H9 (cell line): ENCODE measurements around the gene PRKAG2. TPM values are rescaled to one million over a fixed set of nuclear protein-coding genes. Genes with fewer than 3 reads are reported as not detected.

Experiments
- DNase-seq: peaks from one replicate; pipeline ENCODE4 v3.0.0-alpha.2; 2017
- H2AFZ ChIP-seq: one replicate; pipeline ENCODE4 v1.6.1; 2013; ENCODE audit warnings: mild to moderate bottlenecking, low read length, control low read depth, moderate library complexity
- H2AK5ac ChIP-seq: 2 replicates; pipeline ENCODE4 v1.6.1; 2013; ENCODE audit warnings: low read length, control low read depth, mixed read lengths; ENCODE audit not compliant: insufficient read length
- H2BK120ac ChIP-seq: one replicate; pipeline ENCODE4 v1.6.1; 2013; ENCODE audit warnings: low read depth, mild to moderate bottlenecking, low read length, control low read depth, inconsistent platforms; ENCODE audit not compliant: poor library complexity, severe bottlenecking
- H2BK12ac ChIP-seq: 2 replicates; pipeline ENCODE4 v1.6.1; 2013; ENCODE audit warnings: low read length, control low read depth, mixed read lengths, low read depth; ENCODE audit not compliant: insufficient read length
- H2BK15ac ChIP-seq: 2 replicates; pipeline ENCODE4 v1.6.1; 2013; ENCODE audit warnings: low read depth, low read length, control low read depth
- H2BK20ac ChIP-seq: one replicate; pipeline ENCODE4 v1.6.1; 2013; ENCODE audit warnings: low read depth, mild to moderate bottlenecking, low read length, control low read depth, inconsistent platforms; ENCODE audit not compliant: poor library complexity, severe bottlenecking
- H2BK5ac ChIP-seq: 2 replicates; pipeline ENCODE4 v1.6.1; 2013; ENCODE audit warnings: low read length, control low read depth, mixed read lengths; ENCODE audit not compliant: insufficient read length
- H3K14ac ChIP-seq: 2 replicates; pipeline ENCODE4 v1.6.1; 2013; ENCODE audit warnings: low read length, control low read depth; ENCODE audit not compliant: insufficient read depth
- H3K18ac ChIP-seq: 2 replicates; pipeline ENCODE4 v1.6.1; 2013; ENCODE audit warnings: low read depth, mild to moderate bottlenecking, mixed read lengths, low read length, control low read depth; ENCODE audit not compliant: insufficient read length
- H3K23ac ChIP-seq: 2 replicates; pipeline ENCODE4 v1.6.1; 2013; ENCODE audit warnings: low read length, control low read depth, mixed read lengths, low read depth; ENCODE audit not compliant: insufficient read length
- H3K23me2 ChIP-seq: 2 replicates; pipeline ENCODE4 v1.6.1; 2013; ENCODE audit warnings: low read depth, mild to moderate bottlenecking, mixed read lengths, low read length, control low read depth; ENCODE audit not compliant: insufficient read length, poor library complexity, severe bottlenecking
- H3K27ac ChIP-seq: 2 replicates; pipeline ENCODE4 v1.5.1; 2013; ENCODE audit warnings: low read length, control low read depth, mixed read lengths, low read depth; ENCODE audit not compliant: insufficient read length
- H3K27me3 ChIP-seq: 2 replicates; pipeline ENCODE4 v1.6.1; 2013; ENCODE audit warnings: low read length, control low read depth, inconsistent platforms; ENCODE audit not compliant: insufficient read depth
- H3K4ac ChIP-seq: 2 replicates; pipeline ENCODE4 v1.6.1; 2013; ENCODE audit warnings: low read depth, mild to moderate bottlenecking, control low read depth, inconsistent platforms, low read length, moderate library complexity
- H3K4me1 ChIP-seq: 2 replicates; pipeline ENCODE4 v1.6.1; 2013; ENCODE audit warnings: low read length, control low read depth, inconsistent platforms; ENCODE audit not compliant: insufficient read depth
- H3K4me2 ChIP-seq: 2 replicates; pipeline ENCODE4 v1.6.1; 2013; ENCODE audit warnings: low read length, control low read depth, mixed read lengths; ENCODE audit not compliant: insufficient read length, insufficient read depth
- H3K56ac ChIP-seq: 2 replicates; pipeline ENCODE4 v1.6.1; 2013; ENCODE audit warnings: low read depth, mild to moderate bottlenecking, mixed read lengths, low read length, control low read depth; ENCODE audit not compliant: insufficient read length
- H3K79me1 ChIP-seq: 2 replicates; pipeline ENCODE4 v1.6.1; 2013; ENCODE audit warnings: low read depth, mild to moderate bottlenecking, moderate library complexity, low read length, control low read depth, inconsistent platforms; ENCODE audit not compliant: insufficient read depth, poor library complexity, severe bottlenecking
- H3K79me2 ChIP-seq: 2 replicates; pipeline ENCODE4 v1.6.1; 2013; ENCODE audit warnings: low read length, control low read depth, inconsistent platforms; ENCODE audit not compliant: insufficient read depth
- H3K9ac ChIP-seq: 2 replicates; pipeline ENCODE4 v1.6.1; 2013; ENCODE audit warnings: low read length, control low read depth, mixed read lengths; ENCODE audit not compliant: insufficient read length; ENCODE audit errors: extremely low read depth
- H3K9me3 ChIP-seq: one replicate; pipeline ENCODE4 v1.6.1; 2013; ENCODE audit warnings: low read depth, low read length, inconsistent platforms; ENCODE audit not compliant: control insufficient read depth
- H3T11ph ChIP-seq: one replicate; pipeline ENCODE4 v1.6.1; 2013; ENCODE audit warnings: mild to moderate bottlenecking, low read length, control low read depth, inconsistent platforms
- H4K20me1 ChIP-seq: one replicate; pipeline ENCODE4 v1.6.1; 2013; ENCODE audit not compliant: control insufficient read depth, insufficient read length, insufficient read depth
- H4K5ac ChIP-seq: 2 replicates; pipeline ENCODE4 v1.6.1; 2013; ENCODE audit warnings: low read depth, mild to moderate bottlenecking, mixed read lengths, low read length, control low read depth; ENCODE audit not compliant: insufficient read length
- H4K8ac ChIP-seq: replicated peaks from 2 replicates; pipeline ENCODE4 v1.6.1; 2013; ENCODE audit warnings: low read length, control low read depth, mixed read lengths, low read depth; ENCODE audit not compliant: insufficient read length
- H4K91ac ChIP-seq: 2 replicates; pipeline ENCODE4 v1.6.1; 2013; ENCODE audit warnings: low read depth, mild to moderate bottlenecking, moderate library complexity, mixed read lengths, low read length, control low read depth; ENCODE audit not compliant: insufficient read length
- H3K27ac Mint-ChIP-seq, 3 experiments: 2 replicates in 2 of 3; 3 replicates in 1 of 3; pipeline ENCODE4 v1.8.0; 2020 to 2021; ENCODE audit warnings: mixed read lengths in 3 of 3, mild to moderate bottlenecking in 1 of 3, moderate library complexity in 1 of 3
- H3K27me3 Mint-ChIP-seq: 2 replicates; pipeline ENCODE4 v1.8.0; 2021; ENCODE audit warnings: low read depth, mild to moderate bottlenecking, moderate library complexity, mixed read lengths
- H3K36me3 Mint-ChIP-seq, 3 experiments: 2 replicates in 2 of 3; 3 replicates in 1 of 3; pipeline ENCODE4 v1.8.0; 2020 to 2021; ENCODE audit warnings: low read depth in 3 of 3, mixed read lengths in 3 of 3; ENCODE audit not compliant: insufficient read depth in 1 of 3
- H3K4me1 Mint-ChIP-seq, 2 experiments: 2 replicates each; pipeline ENCODE4 v1.8.0; 2020; ENCODE audit warnings: mixed read lengths in 2 of 2
- H3K4me3 Mint-ChIP-seq, 2 experiments: 2 replicates in 1 of 2; 3 replicates in 1 of 2; pipeline ENCODE4 v1.8.0; 2020 to 2021; ENCODE audit warnings: mild to moderate bottlenecking in 2 of 2, mixed read lengths in 2 of 2, moderate library complexity in 1 of 2
- H3K9me3 Mint-ChIP-seq, 2 experiments: 2 replicates in 1 of 2; 3 replicates in 1 of 2; pipeline ENCODE4 v1.8.0; 2020; ENCODE audit warnings: mild to moderate bottlenecking in 2 of 2, mixed read lengths in 2 of 2, moderate library complexity in 1 of 2
- CTCF ChIP-seq: fragments of 200-600 bp; sonication (generic); conservative IDR thresholded peaks from 3 replicates; pipeline ENCODE4 v1.8.0; 2021; ENCODE audit warnings: antibody characterized with exemption, mild to moderate bottlenecking
- WGBS: extraction: QIAGEN DNeasy Blood & Tissue Kit; methylation state at CpG from one replicate; pipeline ENCODE4 v1.1.7; 2013; ENCODE audit warnings: missing lambda C conversion rate, low lambda C conversion rate, mixed read lengths; ENCODE audit not compliant: insufficient read length; ENCODE audit errors: extremely low coverage; 5-methylcytosine and 5-hydroxymethylcytosine counted together
- total RNA-seq: library from RNA; stranded (reverse); gene quantifications from 2 replicates; pipeline ENCODE4 v1.2.1, GENCODE V29; 2021

Gene PRKAG2
- total RNA-seq, 1 experiment from 2014 or later = 11.8 TPM

- Histone ChIP-seq H3K18ac (no peak overlapping the region), H2BK12ac (no peak overlapping the region), H3K14ac (no peak overlapping the region), H2AK5ac (no peak overlapping the region), H4K5ac (no peak overlapping the region), H4K91ac (no peak overlapping the region), H3K27ac (no peak overlapping the region), H2BK120ac (no peak overlapping the region), H3K23me2 (peaks cover 4% of the 10 kb centered on the region), H3K9ac (no peak overlapping the region), H3K79me1 (peaks cover 3% of the 10 kb centered on the region), H2AFZ (no peak overlapping the region), H3K4ac (no peak overlapping the region), H4K20me1 (no peaks in the 10 kb centered on the region), H2BK15ac (no peak overlapping the region), H3K9me3 (no peaks in the 10 kb centered on the region), H3K79me2 (no peaks in the 10 kb centered on the region), H2BK20ac (no peak overlapping the region), H3T11ph (no peak overlapping the region), H3K27me3 (peaks cover 8% of the 10 kb centered on the region; the same call in 1 of the 2 replicates), H3K4me2 (no peak overlapping the region), H3K56ac (no peak overlapping the region), H3K4me1 (peaks cover 2% of the 10 kb centered on the region; the same call in 1 of the 2 replicates), H3K23ac (no peak overlapping the region), H4K8ac (no peak overlapping the region), H2BK5ac (no peak overlapping the region)
- no peaks in the 10 kb centered on the region for H3K9me3 Mint-ChIP-seq
- H3K36me3 Mint-ChIP-seq = no peaks in the 10 kb centered on the region
- H3K27ac Mint-ChIP-seq = no peak overlapping the region
- H3K4me1 Mint-ChIP-seq = peaks cover 45 to 47% of the 10 kb centered on the region in 2 experiments
- no peak overlapping the region for H3K4me3 Mint-ChIP-seq
- peak; percentile 65 for DNase-seq
- no CpG with 5 or more reads among the region's 11 CpGs for WGBS
- TF ChIP-seq CTCF = peak; percentile 75
- peaks cover 31% of the 10 kb centered on the region for H3K27me3 Mint-ChIP-seq
Measured at GRCh38 chr7:151626422-151627115, 250.3 kb downstream of the PRKAG2 start.
